GM12878 (cell line): ENCODE data around the gene TMEM150A.

Experiments
- CTCF ChIP-seq, 3 experiments: IDR thresholded peaks in 2 of 3; conservative IDR thresholded peaks in 1 of 3; 2 replicates each; pipeline ENCODE4 v1.5.1; 2011; ENCODE audit warnings: low read depth in 3 of 3, low read length in 3 of 3, mild to moderate bottlenecking in 3 of 3, control low read depth in 2 of 3, moderate library complexity in 2 of 3, inconsistent platforms in 1 of 3, mixed read lengths in 1 of 3; ENCODE audit not compliant: control insufficient read depth in 2 of 3, insufficient read depth in 1 of 3; ENCODE audit errors: extremely low read depth in 1 of 3
- EZH2 ChIP-seq: IDR thresholded peaks from 2 replicates; pipeline ENCODE4 v1.6.1; 2012; ENCODE audit warnings: low read depth, mild to moderate bottlenecking, control low read depth, inconsistent platforms, low read length, borderline replicate concordance; ENCODE audit not compliant: control insufficient read depth
- JUNB ChIP-seq: IDR thresholded peaks from 2 replicates; pipeline ENCODE4 v1.6.1; 2016; ENCODE audit warnings: antibody characterized with exemption, mild to moderate bottlenecking
- JUND ChIP-seq: IDR thresholded peaks from 2 replicates; pipeline ENCODE4 v1.6.1; 2012; ENCODE audit warnings: low read depth, mild to moderate bottlenecking, low read length, improper control_type of control experiment, moderate library complexity
- KDM1A ChIP-seq: fragments of 200-600 bp; sonication (generic); IDR thresholded peaks from 2 replicates; pipeline ENCODE4 v1.6.1; 2016; ENCODE audit warnings: borderline replicate concordance
- NR2F1 ChIP-seq: fragments of 450-650 bp; conservative IDR thresholded peaks from 2 replicates; pipeline ENCODE4 v1.6.1; 2017; ENCODE audit warnings: mild to moderate bottlenecking
- RBBP5 ChIP-seq: fragments of 200-600 bp; sonication (generic); conservative IDR thresholded peaks from 2 replicates; pipeline ENCODE4 v1.6.1; 2016
- RELA ChIP-seq: fragments of 450-650 bp; IDR thresholded peaks from 2 replicates; pipeline ENCODE4 v1.8.0; 2014; ENCODE audit warnings: borderline replicate concordance; ENCODE audit not compliant: partially characterized antibody

- TF ChIP-seq KDM1A (no peak), RBBP5 (no peak), CTCF (IDR thresholded peaks at IDR 0.05 in 2 of 3, conservative IDR thresholded peaks at IDR 0.05 in 1 of 3; ENCODE audit: control insufficient read depth in 2 of 3, extremely low read depth in 1 of 3, insufficient read depth in 1 of 3, low read depth in 3 of 3, low read length in 3 of 3) (no peak), JUNB (no peak), RELA (no peak), EZH2 (no peak), JUND (no peak), NR2F1 (no peak)
These were observed 43.7 kb upstream of the TMEM150A start for GRCh38 chr2:85646166-85646565.
